Parathyroid adenoma (tissue), 2 donors: Measurements from ENCODE around the gene KAT5.
A peak's percentile ranks its signal among the peaks of the same experiment; 100 is the strongest.

Experiments used
- H2AFZ ChIP-seq: fragments of 300-600 bp; sonication (generic); one replicate; pipeline ENCODE4 v1.7.0; 2017; ENCODE audit warnings: antibody characterized with exemption, mild to moderate bottlenecking
- H3K27ac ChIP-seq: fragments of 300-600 bp; sonication (generic); one replicate; pipeline ENCODE4 v1.7.0; 2017
- H3K27me3 ChIP-seq: fragments of 300-600 bp; sonication (generic); one replicate; pipeline ENCODE4 v1.7.0; 2017; ENCODE audit warnings: low read length; ENCODE audit not compliant: control insufficient read depth, insufficient read depth
- H3K36me3 ChIP-seq: fragments of 300-600 bp; sonication (generic); one replicate; pipeline ENCODE4 v1.7.0; 2017; ENCODE audit warnings: low read length; ENCODE audit not compliant: control insufficient read depth, insufficient read depth
- H3K4me1 ChIP-seq: fragments of 300-600 bp; sonication (generic); one replicate; pipeline ENCODE4 v1.7.0; 2017; ENCODE audit warnings: control low read depth
- H3K4me2 ChIP-seq: fragments of 300-600 bp; sonication (generic); one replicate; pipeline ENCODE4 v1.7.0; 2017; ENCODE audit warnings: low read length
- H3K4me3 ChIP-seq: fragments of 300-600 bp; sonication (generic); one replicate; pipeline ENCODE4 v1.7.0; 2017; ENCODE audit warnings: low read depth, low read length
- H3K79me2 ChIP-seq: fragments of 300-600 bp; sonication (generic); one replicate; pipeline ENCODE4 v1.7.0; 2017; ENCODE audit warnings: control low read depth
- H3K9ac ChIP-seq: fragments of 300-600 bp; sonication (generic); one replicate; pipeline ENCODE4 v1.7.0; 2017; ENCODE audit warnings: mild to moderate bottlenecking
- H3K9me3 ChIP-seq: fragments of 300-600 bp; sonication (generic); one replicate; pipeline ENCODE4 v1.7.0; 2017; ENCODE audit warnings: low read length; ENCODE audit not compliant: control insufficient read depth
- TF ChIP-seq, protein P1 (sequence below): fragments of 300-600 bp; sonication (generic); IDR thresholded peaks from one replicate; pipeline ENCODE4 v1.7.0; 2017; ENCODE audit warnings: antibody characterized with exemption, mild to moderate bottlenecking
- donor health status: primary hyperparathyroidism.

KAT5 gene

DNA sequence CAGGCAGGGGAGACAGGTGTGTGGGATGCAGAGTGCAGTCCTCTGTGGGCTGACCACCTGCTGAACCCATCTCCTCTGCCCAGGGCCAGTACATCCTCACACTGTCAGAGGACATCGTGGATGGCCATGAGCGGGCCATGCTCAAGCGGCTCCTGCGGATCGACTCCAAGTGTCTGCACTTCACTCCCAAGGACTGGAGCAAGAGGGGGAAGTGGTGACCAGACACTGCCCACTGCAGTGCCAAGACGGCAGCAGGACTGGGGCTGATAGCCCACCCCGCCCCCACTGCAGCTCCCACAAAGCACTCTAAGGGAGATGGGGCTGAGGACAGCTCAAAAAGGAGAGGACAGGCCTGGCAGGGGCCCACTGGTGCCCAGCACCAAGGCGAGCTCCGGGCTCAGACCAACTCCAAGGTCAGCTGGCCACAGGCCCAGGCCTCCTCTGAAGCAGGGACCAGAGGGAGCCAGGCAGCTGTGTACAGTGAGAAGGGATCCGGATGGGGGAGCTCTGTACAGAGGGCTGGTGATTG, 7.0 kb downstream of the KAT5 start:
- Histone ChIP-seq H3K4me3 (no peak overlapping the region), H3K4me1 (no peaks in the 10 kb centered on the region), H2AFZ (no peak overlapping the region), H3K79me2 (no peaks in the 10 kb centered on the region), H3K9me3 (no peaks in the 10 kb centered on the region), H3K4me2 (no peak overlapping the region), H3K27me3 (no peaks in the 10 kb centered on the region), H3K36me3 (no peaks in the 10 kb centered on the region), H3K27ac (no peak overlapping the region), H3K9ac (no peak overlapping the region)
- TF ChIP-seq, protein P1, sequence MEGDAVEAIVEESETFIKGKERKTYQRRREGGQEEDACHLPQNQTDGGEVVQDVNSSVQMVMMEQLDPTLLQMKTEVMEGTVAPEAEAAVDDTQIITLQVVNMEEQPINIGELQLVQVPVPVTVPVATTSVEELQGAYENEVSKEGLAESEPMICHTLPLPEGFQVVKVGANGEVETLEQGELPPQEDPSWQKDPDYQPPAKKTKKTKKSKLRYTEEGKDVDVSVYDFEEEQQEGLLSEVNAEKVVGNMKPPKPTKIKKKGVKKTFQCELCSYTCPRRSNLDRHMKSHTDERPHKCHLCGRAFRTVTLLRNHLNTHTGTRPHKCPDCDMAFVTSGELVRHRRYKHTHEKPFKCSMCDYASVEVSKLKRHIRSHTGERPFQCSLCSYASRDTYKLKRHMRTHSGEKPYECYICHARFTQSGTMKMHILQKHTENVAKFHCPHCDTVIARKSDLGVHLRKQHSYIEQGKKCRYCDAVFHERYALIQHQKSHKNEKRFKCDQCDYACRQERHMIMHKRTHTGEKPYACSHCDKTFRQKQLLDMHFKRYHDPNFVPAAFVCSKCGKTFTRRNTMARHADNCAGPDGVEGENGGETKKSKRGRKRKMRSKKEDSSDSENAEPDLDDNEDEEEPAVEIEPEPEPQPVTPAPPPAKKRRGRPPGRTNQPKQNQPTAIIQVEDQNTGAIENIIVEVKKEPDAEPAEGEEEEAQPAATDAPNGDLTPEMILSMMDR, result no peak

DNA sequence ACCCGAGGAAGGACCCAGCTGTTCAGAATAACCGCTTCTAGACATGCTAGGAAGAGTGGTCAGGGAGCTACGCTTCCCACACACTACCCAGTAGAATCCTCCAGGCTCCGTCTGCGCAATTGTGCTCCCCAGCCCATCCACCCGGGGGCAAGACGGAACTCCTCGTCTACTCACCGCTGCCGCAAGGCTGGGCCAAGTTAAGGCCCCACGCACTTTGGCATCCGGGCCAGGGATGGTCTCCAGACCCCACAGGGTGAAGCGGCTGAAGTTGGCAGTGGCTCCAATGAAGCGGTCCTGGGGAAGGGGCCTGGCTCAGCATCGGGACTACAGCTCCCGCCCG, 7.8 kb downstream of the KAT5 start:
- H3K27ac ChIP-seq, result peak overlapping the region; percentile 69
- peak overlapping the region; percentile 75 for H3K4me2 ChIP-seq
- no peaks in the 10 kb centered on the region for H3K9me3 ChIP-seq
- no peaks in the 10 kb centered on the region for H3K27me3 ChIP-seq
- peak overlapping the region; percentile 84 for H2AFZ ChIP-seq
- H3K9ac ChIP-seq, result peak overlapping the region; percentile 46
- TF ChIP-seq, protein P1, result no peak
- H3K4me3 ChIP-seq, result peak overlapping the region; percentile 63
- no peaks in the 10 kb centered on the region for H3K4me1 ChIP-seq
- H3K79me2 ChIP-seq, result no peaks in the 10 kb centered on the region
- no peaks in the 10 kb centered on the region for H3K36me3 ChIP-seq

DNA sequence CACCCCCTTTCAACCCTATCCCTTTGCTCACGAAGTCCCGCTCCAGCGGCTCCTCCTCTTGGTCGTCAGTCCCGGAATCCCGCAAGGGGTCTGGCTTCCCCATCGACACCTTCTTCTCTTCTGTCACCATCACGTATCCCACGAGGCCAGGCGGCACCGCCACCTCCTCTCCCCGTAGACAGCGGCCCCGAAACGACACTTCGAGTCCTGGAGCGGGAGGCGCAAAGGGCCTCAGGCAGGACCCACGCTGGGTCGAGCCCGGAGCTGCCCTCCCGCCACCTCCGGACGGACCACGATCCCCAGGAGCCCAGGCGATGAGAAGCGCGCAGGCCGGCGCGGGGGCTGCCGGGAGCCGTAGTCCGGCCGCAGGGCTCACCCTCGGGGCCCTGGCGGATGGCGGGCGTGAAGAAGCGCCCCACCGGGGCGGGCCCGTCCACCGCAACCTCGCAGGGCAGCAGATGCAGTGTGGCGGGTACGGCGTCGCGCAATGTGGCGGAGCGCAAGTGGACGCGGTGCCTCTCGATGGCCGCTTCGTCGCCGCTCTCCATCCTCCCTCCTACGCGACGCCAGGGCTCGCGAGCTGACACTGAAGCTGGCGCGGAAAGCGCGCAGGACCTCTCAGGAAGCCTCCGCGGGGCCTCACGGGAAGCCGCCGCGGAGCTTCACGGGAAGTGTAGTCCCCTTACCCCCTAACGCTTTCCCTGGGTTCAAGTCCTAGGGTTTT, 8.3 kb downstream of the KAT5 start, which contains the start of gene RNASEH2C:
RNASEH2C (minus strand) TSS at position 588 of the 724 bp plus-strand sequence; CDS start at position 548, 40 bp downstream.
- H3K4me3 ChIP-seq, result peak within 1 kb of the TSS; percentile 63
- H3K9me3 ChIP-seq, result no peaks in the 10 kb centered on the region
- H3K79me2 ChIP-seq, result no peaks in the 10 kb centered on the region
- no peaks in the 10 kb centered on the region for H3K4me1 ChIP-seq
- TF ChIP-seq, protein P1, result no peak
- no peaks in the 10 kb centered on the region for H3K27me3 ChIP-seq
- H3K27ac ChIP-seq, result peak within 1 kb of the TSS; percentile 69
- peak within 1 kb of the TSS; percentile 75 for H3K4me2 ChIP-seq
- peak within 1 kb of the TSS; percentile 84 for H2AFZ ChIP-seq
- H3K36me3 ChIP-seq, result no peaks in the 10 kb centered on the region
- peak within 1 kb of the TSS; percentile 46 for H3K9ac ChIP-seq

DNA sequence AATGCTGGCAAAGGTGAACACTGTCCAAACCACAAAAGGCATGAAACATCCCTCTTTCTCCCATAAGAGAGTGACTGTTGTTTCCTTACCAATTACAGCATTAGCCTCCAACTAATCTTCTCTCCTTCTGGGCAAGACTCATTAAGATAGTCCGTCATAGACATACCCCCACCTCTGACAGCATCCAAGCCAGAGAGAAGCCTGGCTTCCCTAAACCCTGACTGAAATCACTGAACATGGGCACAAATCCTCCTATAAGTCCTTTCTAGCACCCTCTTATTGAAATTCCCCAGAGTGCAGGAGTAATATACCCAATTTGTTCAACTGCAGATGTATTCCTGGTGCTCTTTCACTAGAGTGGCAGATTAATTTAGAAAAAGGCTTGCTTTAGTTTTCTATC, 10.2 kb downstream of the KAT5 start:
- no peaks in the 10 kb centered on the region for H3K4me1 ChIP-seq
- H3K27ac ChIP-seq, result no peak overlapping the region
- TF ChIP-seq, protein P1, result no peak
- H3K9ac ChIP-seq, result no peak overlapping the region
- H2AFZ ChIP-seq, result no peak overlapping the region
- H3K9me3 ChIP-seq, result no peaks in the 10 kb centered on the region
- H3K4me2 ChIP-seq, result no peak overlapping the region
- no peaks in the 10 kb centered on the region for H3K27me3 ChIP-seq
- no peaks in the 10 kb centered on the region for H3K36me3 ChIP-seq
- H3K79me2 ChIP-seq, result no peaks in the 10 kb centered on the region
- no peak overlapping the region for H3K4me3 ChIP-seq

DNA sequence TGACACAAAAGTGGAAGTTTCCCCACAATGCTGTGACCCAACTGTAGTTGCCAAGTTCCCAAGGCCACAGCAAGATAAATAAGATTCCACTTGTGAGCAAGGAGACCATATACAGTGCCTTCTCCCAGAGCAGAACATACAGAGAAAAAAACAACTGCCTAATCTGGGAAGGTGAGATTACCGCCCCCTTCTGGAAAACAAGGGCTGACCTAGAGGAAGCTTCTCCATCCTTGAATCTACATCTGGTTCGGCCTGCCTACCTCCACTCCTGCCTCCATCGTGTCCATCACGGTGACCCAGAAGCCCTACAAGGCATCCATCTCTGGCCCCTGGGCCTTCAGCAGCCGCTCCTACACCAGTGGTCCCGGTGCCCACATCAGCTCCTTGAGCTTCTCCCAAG, 14.6 kb downstream of the KAT5 start:
- no peak overlapping the region for H3K27ac ChIP-seq
- no peaks in the 10 kb centered on the region for H3K79me2 ChIP-seq
- no peak overlapping the region for H3K4me2 ChIP-seq
- no peak overlapping the region for H2AFZ ChIP-seq
- no peak overlapping the region for H3K4me3 ChIP-seq
- no peaks in the 10 kb centered on the region for H3K36me3 ChIP-seq
- no peaks in the 10 kb centered on the region for H3K9me3 ChIP-seq
- TF ChIP-seq, protein P1, result no peak
- no peak overlapping the region for H3K9ac ChIP-seq
- no peaks in the 10 kb centered on the region for H3K27me3 ChIP-seq
- no peaks in the 10 kb centered on the region for H3K4me1 ChIP-seq
